CD14-positive monocyte (primary cell): ENCODE measurements around the gene LRRTM4. TPM values are rescaled to one million over a fixed set of nuclear protein-coding genes. Genes with fewer than 3 reads are reported as not detected.

ENCODE experiments used
- DNase-seq, 3 donors: peaks; one replicate each; pipeline ENCODE4 v3.0.0-alpha.2; 2011 to 2022
- H2AFZ ChIP-seq: 2 replicates; pipeline ENCODE4 v1.6.0; 2012; ENCODE audit warnings: mild to moderate bottlenecking, low read depth, low read length, inconsistent platforms; ENCODE audit not compliant: insufficient read depth, poor library complexity, severe bottlenecking
- H3K27ac ChIP-seq, 2 donors: 1 replicate in 1 of 2; 2 replicates in 1 of 2; pipeline ENCODE4 v1.5.1; 2012 to 2013; ENCODE audit warnings: low read length in 2 of 2, control low read depth in 1 of 2, inconsistent platforms in 1 of 2, low read depth in 1 of 2, mild to moderate bottlenecking in 1 of 2
- H3K27me3 ChIP-seq, 2 donors: one replicate each; pipeline versions ENCODE4 v1.6.0 to v1.6.1; 2011 to 2013; ENCODE audit warnings: low read length in 2 of 2; ENCODE audit not compliant: control insufficient read depth in 2 of 2, insufficient read depth in 2 of 2
- H3K36me3 ChIP-seq, 2 donors: replicated peaks in 1 of 2; 1 replicate in 1 of 2; 2 replicates in 1 of 2; pipeline versions ENCODE4 v1.5.1 to v1.6.1; 2012 to 2013; ENCODE audit warnings: low read length in 2 of 2, control low read depth in 1 of 2, inconsistent platforms in 1 of 2, mild to moderate bottlenecking in 1 of 2; ENCODE audit not compliant: insufficient read depth in 2 of 2, control insufficient read depth in 1 of 2
- H3K4me1 ChIP-seq, 2 donors: 1 replicate in 1 of 2; 2 replicates in 1 of 2; pipeline versions ENCODE4 v1.5.1 to v1.6.1; 2012 to 2013; ENCODE audit warnings: low read length in 2 of 2, control low read depth in 1 of 2, inconsistent platforms in 1 of 2, mild to moderate bottlenecking in 1 of 2, moderate library complexity in 1 of 2; ENCODE audit not compliant: insufficient read depth in 2 of 2, control insufficient read depth in 1 of 2
- H3K4me2 ChIP-seq: replicated peaks from 2 replicates; pipeline ENCODE3; 2012; ENCODE audit warnings: low read length, moderate library complexity, mild to moderate bottlenecking; ENCODE audit not compliant: poor library complexity, severe bottlenecking; ENCODE audit errors: extremely low read depth
- H3K4me3 ChIP-seq, 3 experiments: fragments of 200-600 bp in 1 of 3; sonication (generic) in 1 of 3; replicated peaks in 1 of 3; 1 replicate in 2 of 3; 2 replicates in 1 of 3; pipeline ENCODE4 v1.5.1; 2011 to 2013; ENCODE audit warnings: low read length in 3 of 3, mild to moderate bottlenecking in 3 of 3, control low read depth in 2 of 3, low read depth in 2 of 3, inconsistent platforms in 1 of 3, moderate library complexity in 1 of 3
- H3K79me2 ChIP-seq: 2 replicates; pipeline ENCODE4 v1.6.0; 2012; ENCODE audit warnings: mild to moderate bottlenecking, control low read depth, inconsistent platforms, low read length, moderate library complexity; ENCODE audit not compliant: insufficient read depth
- H3K9ac ChIP-seq: 2 replicates; pipeline ENCODE4 v1.6.0; 2017; ENCODE audit warnings: low read length, mild to moderate bottlenecking; ENCODE audit not compliant: insufficient read depth, poor library complexity, severe bottlenecking
- H3K9me3 ChIP-seq, 2 donors: replicated peaks in 1 of 2; 1 replicate in 1 of 2; 2 replicates in 1 of 2; pipeline versions ENCODE4 v1.5.1 to v1.6.1; 2012 to 2013; ENCODE audit warnings: low read length in 2 of 2, control low read depth in 1 of 2; ENCODE audit not compliant: control insufficient read depth in 1 of 2, insufficient read depth in 1 of 2
- H4K20me1 ChIP-seq: 2 replicates; pipeline ENCODE4 v1.6.0; 2012; ENCODE audit warnings: mild to moderate bottlenecking, low read length, control low read depth, moderate library complexity; ENCODE audit not compliant: insufficient read depth
- H3K27ac Mint-ChIP-seq, 7 donors: one replicate each; pipeline ENCODE4 v1.8.0; 2020; ENCODE audit warnings: mild to moderate bottlenecking in 7 of 7, mixed read lengths in 7 of 7, moderate library complexity in 6 of 7, inconsistent platforms in 2 of 7
- H3K27me3 Mint-ChIP-seq, 3 donors: one replicate each; pipeline ENCODE4 v1.8.0; 2021 to 2022; ENCODE audit warnings: low read depth in 3 of 3, mild to moderate bottlenecking in 3 of 3, mixed read lengths in 3 of 3, moderate library complexity in 3 of 3, inconsistent platforms in 1 of 3
- H3K36me3 Mint-ChIP-seq, 2 donors: one replicate each; pipeline ENCODE4 v1.8.0; 2020; ENCODE audit warnings: mixed read lengths in 2 of 2, inconsistent platforms in 1 of 2, mild to moderate bottlenecking in 1 of 2
- H3K4me1 Mint-ChIP-seq: one replicate; pipeline ENCODE4 v1.8.0; 2020; ENCODE audit warnings: mild to moderate bottlenecking, mixed read lengths
- H3K4me3 Mint-ChIP-seq, 2 donors: one replicate each; pipeline ENCODE4 v1.8.0; 2020; ENCODE audit warnings: mild to moderate bottlenecking in 2 of 2, mixed read lengths in 2 of 2, moderate library complexity in 1 of 2
- H3K9me3 Mint-ChIP-seq, 7 donors: one replicate each; pipeline ENCODE4 v1.8.0; 2020 to 2022; ENCODE audit warnings: mixed read lengths in 7 of 7, mild to moderate bottlenecking in 6 of 7, moderate library complexity in 6 of 7, inconsistent platforms in 2 of 7
- CTCF ChIP-seq: fragments of 200-600 bp; IDR thresholded peaks from one replicate; pipeline ENCODE4 v1.8.0; 2022; ENCODE audit warnings: antibody characterized with exemption, mild to moderate bottlenecking
- WGBS: methylation state at CpG from one replicate; pipeline ENCODE4 v1.1.5; 2013; ENCODE audit warnings: missing lambda C conversion rate; ENCODE audit not compliant: insufficient coverage; 5-methylcytosine and 5-hydroxymethylcytosine counted together
- intact Hi-C, 2 donors: fragments of 100-400 bp; cut with micrococcal nuclease; formaldehyde crosslinking; loops; one replicate each; pipeline versions ENCODE4 v1.15.0 to v1.15.1; 2023
- polyA plus RNA-seq, 3 donors: library from polyadenylated mRNA; depleted of rRNA in 1 of 3; unstranded in 2 of 3; stranded (reverse) in 1 of 3; fragments of 300-500 nt in 2 of 3; fragments of >200 nt in 1 of 3; fragmentation: Illumina TruSeq in 2 of 3; gene quantifications; 1 replicate in 2 of 3; 2 replicates in 1 of 3; pipeline ENCODE4 v1.2.3, GENCODE V29; 2012 to 2021

The LRRTM4 gene
- polyA plus RNA-seq, 3 donors = not detected

- no CpG with 5 or more reads among the region's 1 CpG for WGBS
- H3K4me3 ChIP-seq = no peak overlapping the region
- H3K27me3 Mint-ChIP-seq = no peaks in the 10 kb centered on the region
- H3K4me3 Mint-ChIP-seq = no peak overlapping the region
- no peak overlapping the region for H3K9ac ChIP-seq
- H2AFZ ChIP-seq = no peak overlapping the region
- H3K27ac ChIP-seq = no peak overlapping the region
- no peak overlapping the region for H3K27ac Mint-ChIP-seq
- H3K36me3 ChIP-seq = no peaks in the 10 kb centered on the region
- no peak for TF ChIP-seq CTCF
- no peak overlapping the region for H3K4me2 ChIP-seq
- no peaks in the 10 kb centered on the region for H3K9me3 ChIP-seq
- no peaks in the 10 kb centered on the region for H3K79me2 ChIP-seq
- H3K27me3 ChIP-seq = no peaks in the 10 kb centered on the region
- intact Hi-C loops = no loop called here
- peaks cover 0 to 3% (median 0%) of the 10 kb centered on the region in 7 donors for H3K9me3 Mint-ChIP-seq
- DNase-seq = no peak
- no peaks in the 10 kb centered on the region for H3K4me1 Mint-ChIP-seq
- H3K36me3 Mint-ChIP-seq = no peaks in the 10 kb centered on the region
- no peaks in the 10 kb centered on the region for H4K20me1 ChIP-seq
- no peaks in the 10 kb centered on the region for H3K4me1 ChIP-seq
Observed at GRCh38 chr2:76870011-76870410, 652.2 kb downstream of the LRRTM4 start.

- Histone ChIP-seq H3K9ac (no peak overlapping the region), H3K79me2 (no peaks in the 10 kb centered on the region), H3K4me1 (no peaks in the 10 kb centered on the region), H3K36me3 (no peaks in the 10 kb centered on the region), H3K9me3 (no peaks in the 10 kb centered on the region), H2AFZ (no peak overlapping the region), H3K4me3 (no peak overlapping the region), H3K27me3 (no peaks in the 10 kb centered on the region), H4K20me1 (no peaks in the 10 kb centered on the region), H3K27ac (no peak overlapping the region), H3K4me2 (no peak overlapping the region)
- Mint-ChIP-seq H3K9me3 (peaks cover 0 to 3% (median 0%) of the 10 kb centered on the region in 7 donors), H3K4me1 (no peaks in the 10 kb centered on the region), H3K36me3 (no peaks in the 10 kb centered on the region), H3K27me3 (no peaks in the 10 kb centered on the region), H3K4me3 (no peak overlapping the region), H3K27ac (no peak overlapping the region)
- WGBS = no CpG with 5 or more reads among the region's 2 CpGs
- intact Hi-C loops = no loop called here
- DNase-seq = no peak
- no peak for TF ChIP-seq CTCF
Observed at GRCh38 chr2:76867854-76868253, 654.3 kb downstream of the LRRTM4 start.
